Measurements from ENCODE around the gene PKN1. TPM values are rescaled to one million over a fixed set of nuclear protein-coding genes. Genes with fewer than 3 reads are reported as not detected.
A peak's percentile ranks its signal among the peaks of the same experiment; 100 is the strongest.

PKN1 gene
- total RNA-seq (100 to 1,000 TPM; 194 to 211 (median 206) TPM), polyA plus RNA-seq (10 to 100 TPM; 47.2 to 88.2 TPM), total RNA-seq (170 reads per million, percentile 91 among the genes with 10 or more reads in this experiment)

DNA sequence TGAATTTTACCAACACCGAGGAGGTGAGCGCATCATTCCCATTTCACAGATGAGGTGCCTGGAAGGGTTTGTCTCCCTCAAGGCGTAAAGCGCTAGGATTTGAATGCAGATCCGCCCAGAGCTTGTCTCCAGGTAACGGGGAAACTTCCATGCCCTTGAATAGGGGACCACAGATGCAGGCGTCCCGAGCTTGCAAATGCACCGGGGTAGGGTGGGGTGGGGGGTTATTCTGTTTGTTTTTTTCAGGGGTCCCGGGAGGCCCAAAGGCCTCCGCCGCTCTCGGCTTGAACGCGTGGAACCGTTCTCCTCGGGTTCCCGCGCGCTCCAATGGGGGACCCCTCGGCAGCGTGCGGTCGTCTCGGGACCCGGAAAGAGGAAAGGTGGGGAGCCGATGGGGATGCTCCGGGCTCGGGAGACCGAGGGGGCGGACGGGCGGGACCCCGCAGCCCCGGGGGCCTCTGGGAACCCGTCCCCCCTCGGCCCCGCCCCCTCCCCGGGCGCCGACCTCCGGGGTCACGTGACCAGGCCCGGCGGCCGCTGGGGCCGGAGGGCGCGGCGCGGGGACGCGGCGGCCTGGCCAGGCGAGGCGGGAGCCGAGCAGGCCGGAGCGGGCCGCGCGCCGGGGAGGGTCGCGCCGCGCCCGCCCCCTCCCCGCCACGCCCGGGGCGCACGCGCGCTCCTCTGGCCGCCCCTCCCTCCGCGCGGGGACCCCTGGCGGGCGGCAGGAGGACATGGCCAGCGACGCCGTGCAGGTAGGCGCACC, at the start of gene PKN1:
PKN1 (plus strand) TSS at position 516 of the 763 bp plus-strand sequence; CDS start at position 732, 216 bp downstream.
- peak; percentile 23 for ATAC-seq
- intact Hi-C loops (cut with micrococcal nuclease) = loop anchor here (1.0 to 5.0 kb wide), 10 partner anchors 7 to 454 kb away; partner anchors contain the start of genes DDX39A (in 2 of the 2), NDUFB7 (in 1 of the 2) and OR7A17 (in 1 of the 2)
- H3K27me3 ChIP-seq (ENCODE audit: control insufficient read depth in 2 of 2, insufficient read depth in 2 of 2, low read length in 2 of 2) = no peaks in the 10 kb centered on the region

DNA sequence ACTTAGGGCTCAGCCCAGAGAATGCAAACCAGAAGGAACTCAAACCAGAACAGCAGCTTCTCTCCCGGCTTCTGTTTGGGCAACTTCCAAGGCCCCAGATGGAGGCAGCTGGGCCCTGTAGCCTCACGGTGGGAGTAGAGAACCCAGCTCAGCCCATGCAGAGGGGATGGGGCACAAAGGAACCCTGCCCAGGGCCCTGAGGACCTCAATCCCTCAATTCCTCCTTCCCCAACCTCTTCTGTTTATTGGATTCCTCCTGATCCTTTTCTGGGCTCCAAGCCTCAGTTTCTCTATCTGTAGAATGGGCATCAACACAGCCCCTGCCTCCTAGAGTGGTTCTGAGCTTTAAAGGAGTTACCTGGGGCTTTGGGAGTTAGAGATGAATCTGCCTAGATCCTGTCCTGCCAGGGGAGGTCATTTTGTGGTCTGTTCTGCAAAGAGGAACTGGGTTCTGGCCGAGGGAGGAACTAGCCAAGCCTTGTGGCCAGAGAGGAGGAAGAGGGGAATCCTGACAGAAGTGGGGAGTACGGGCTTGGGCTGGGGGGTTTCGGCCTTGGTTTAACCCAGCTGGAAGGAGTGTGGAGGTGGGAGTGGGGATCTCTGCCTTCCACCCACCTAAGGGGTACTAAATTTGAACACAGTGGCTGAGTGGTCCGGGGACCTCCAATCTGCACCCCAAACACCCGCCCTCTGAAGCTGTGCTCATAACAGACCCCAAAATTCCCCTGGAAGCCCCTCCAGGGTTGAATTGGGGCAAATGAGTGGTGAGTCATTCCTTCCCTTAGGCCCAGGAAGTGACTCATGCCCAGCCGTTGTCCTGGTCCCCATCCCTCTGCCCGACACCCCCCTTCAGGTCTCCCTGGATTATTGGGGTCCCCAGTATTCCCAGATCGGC, 49.2 kb upstream of the PKN1 start:
- H3K4me1 Mint-ChIP-seq = peaks cover 36 to 51% (median 47%) of the 10 kb centered on the region in 7 donors
- H3K36me3 Mint-ChIP-seq = peaks cover 0 to 27% (median 8%) of the 10 kb centered on the region in 5 donors

More for the DNA sequence above, at the start of gene PKN1:
- POLR2A ChIA-PET = interaction anchor here (0.5 to 2.7 kb wide), 9 partner anchors 9 to 100 kb away, joined by 3 to 17 read pairs (median 3); partner anchors contain the start of genes DDX39A and PTGER1
- H3K4me1 Mint-ChIP-seq = peaks cover 13 to 48% (median 34%) of the 10 kb centered on the region in 7 donors
- CTCF ChIA-PET = interaction anchor here (0.7 to 2.3 kb wide), 9 partner anchors 8 to 296 kb away, joined by 3 to 16 read pairs (median 4); partner anchors contain the start of genes ASF1B and DDX39A
- DNase-seq = peak in 3 of 9 donors; percentile 10 to 79 (median 47)
- peak within 1 kb of the TSS; percentile 74 to 92 (median 88) for H3K4me3 Mint-ChIP-seq
- Histone ChIP-seq H3K36me3 (ENCODE audit: control insufficient read depth in 2 of 3, insufficient read depth in 3 of 3, low read length in 3 of 3) (no peaks in the 10 kb centered on the region), H3K4me3 (ENCODE audit: low read length) (peak within 1 kb of the TSS; percentile 67), H3K4me1 (ENCODE audit: control insufficient read depth in 2 of 2, insufficient read depth in 2 of 2, low read length in 2 of 2) (peaks cover 18 to 24% of the 10 kb centered on the region in 2 donors), H3K9me3 (ENCODE audit: control insufficient read depth in 2 of 3, low read length in 3 of 3) (no peaks in the 10 kb centered on the region), H3K27ac (ENCODE audit: low read depth, low read length) (peak within 1 kb of the TSS; percentile 88)
- H3K9me3 Mint-ChIP-seq = peaks cover 0 to 1% (median 0%) of the 10 kb centered on the region in 11 donors
- H3K27ac Mint-ChIP-seq = peak within 1 kb of the TSS; percentile 79 to 97 (median 90)
- peaks cover 0 to 5% (median 0%) of the 10 kb centered on the region in 5 donors for H3K36me3 Mint-ChIP-seq
- H3K27me3 Mint-ChIP-seq = peaks cover 0 to 14% (median 0%) of the 10 kb centered on the region in 5 donors

DNA sequence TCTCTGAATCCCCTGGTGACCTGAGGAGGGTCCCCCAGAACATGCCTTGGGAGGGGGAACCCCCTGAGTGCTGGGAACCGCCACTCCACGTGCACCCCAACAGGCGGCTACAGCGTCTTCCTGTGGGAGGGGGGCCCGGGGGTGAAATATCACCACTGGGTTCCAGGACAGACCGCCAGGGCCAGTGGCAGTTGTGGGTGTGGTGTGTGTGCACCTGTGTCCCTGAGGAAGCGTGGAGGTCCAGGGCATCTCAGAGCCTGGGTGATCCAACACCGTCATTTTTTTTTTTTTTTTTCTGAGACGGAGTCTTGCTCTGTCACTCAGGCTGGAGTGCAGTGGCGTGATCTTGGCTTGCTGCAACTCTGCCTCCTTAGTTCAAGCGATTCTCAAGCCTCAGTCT, 47.6 kb upstream of the PKN1 start:
- intact Hi-C loops (cut with micrococcal nuclease) = no loop called here
- peak overlapping the region; percentile 98 for H3K27ac ChIP-seq (ENCODE audit: low read depth, low read length)
- peaks cover under 1 to 19% (median under 1%) of the 10 kb centered on the region in 3 experiments for H3K36me3 ChIP-seq (ENCODE audit: control insufficient read depth in 2 of 3, insufficient read depth in 3 of 3, low read length in 3 of 3)
- no peak for ATAC-seq
- peaks cover 0 to 30% (median 8%) of the 10 kb centered on the region in 5 donors for H3K36me3 Mint-ChIP-seq
- peaks cover 0 to 3% (median 0%) of the 10 kb centered on the region in 5 donors for H3K27me3 Mint-ChIP-seq
- H3K27ac Mint-ChIP-seq = peak overlapping the region; percentile 96 to 99 (median 97)
- POLR2A ChIA-PET = interaction anchor here (0.6 to 16.4 kb wide), 2 partner anchors 20 to 21 kb away, joined by 4 to 433 read pairs; no protein-coding TSS in a partner anchor
- H3K4me3 ChIP-seq (ENCODE audit: low read length) = peak overlapping the region; percentile 95
- H3K4me3 Mint-ChIP-seq = peak overlapping the region; percentile 89 to 100 (median 94)
- H3K9me3 Mint-ChIP-seq = peaks cover 0 to 5% (median 0%) of the 10 kb centered on the region in 11 donors
- peaks cover 16 to 21% of the 10 kb centered on the region in 2 donors for H3K4me1 ChIP-seq (ENCODE audit: control insufficient read depth in 2 of 2, insufficient read depth in 2 of 2, low read length in 2 of 2)
- peaks cover 24 to 44% (median 36%) of the 10 kb centered on the region in 7 donors for H3K4me1 Mint-ChIP-seq
- CTCF ChIA-PET = interaction anchor here (0.6 to 8.5 kb wide), 3 partner anchors 21 to 54 kb away, joined by 3 to 82 read pairs (median 6); no protein-coding TSS in a partner anchor
- DNase-seq = peak in 2 of 9 donors; percentile 20 to 23
- H3K9me3 ChIP-seq (ENCODE audit: control insufficient read depth in 2 of 3, low read length in 3 of 3) = no peaks in the 10 kb centered on the region
- H3K27me3 ChIP-seq (ENCODE audit: control insufficient read depth in 2 of 2, insufficient read depth in 2 of 2, low read length in 2 of 2) = no peaks in the 10 kb centered on the region

More for the DNA sequence above, 49.2 kb upstream of the PKN1 start:
- intact Hi-C loops (cut with micrococcal nuclease) = loop anchor here (1.0 to 5.0 kb wide), 2 partner anchors 9 to 537 kb away; no protein-coding TSS in a partner anchor
- no peaks in the 10 kb centered on the region for H3K9me3 ChIP-seq (ENCODE audit: control insufficient read depth in 2 of 3, low read length in 3 of 3)
- ATAC-seq = peak; percentile 4
- peak in 2 of 9 donors; percentile 69 to 81 for DNase-seq
- H3K4me1 ChIP-seq (ENCODE audit: control insufficient read depth in 2 of 2, insufficient read depth in 2 of 2, low read length in 2 of 2) = peaks cover 24 to 28% of the 10 kb centered on the region in 2 donors
- H3K4me3 Mint-ChIP-seq = peak overlapping the region; percentile 89 to 100 (median 94)
- peak overlapping the region; percentile 98 for H3K27ac ChIP-seq (ENCODE audit: low read depth, low read length)
- peaks cover 0 to 3% (median 0%) of the 10 kb centered on the region in 5 donors for H3K27me3 Mint-ChIP-seq
- H3K4me3 ChIP-seq (ENCODE audit: low read length) = peak overlapping the region; percentile 95
- H3K27ac Mint-ChIP-seq = peak overlapping the region; percentile 96 to 99 (median 97)
- peaks cover 0 to 5% (median 0%) of the 10 kb centered on the region in 11 donors for H3K9me3 Mint-ChIP-seq
- peaks cover 0 to 14% (median 0%) of the 10 kb centered on the region in 3 experiments for H3K36me3 ChIP-seq (ENCODE audit: control insufficient read depth in 2 of 3, insufficient read depth in 3 of 3, low read length in 3 of 3)
- CTCF ChIA-PET = interaction anchor here (0.6 to 8.5 kb wide), 4 partner anchors 20 to 106 kb away, joined by 3 to 82 read pairs (median 5); no protein-coding TSS in a partner anchor
- no peaks in the 10 kb centered on the region for H3K27me3 ChIP-seq (ENCODE audit: control insufficient read depth in 2 of 2, insufficient read depth in 2 of 2, low read length in 2 of 2)
- POLR2A ChIA-PET = interaction anchor here (0.8 to 16.4 kb wide), 8 partner anchors 9 to 137 kb away, joined by 3 to 433 read pairs (median 4); partner anchors contain the start of gene DDX39A

DNA sequence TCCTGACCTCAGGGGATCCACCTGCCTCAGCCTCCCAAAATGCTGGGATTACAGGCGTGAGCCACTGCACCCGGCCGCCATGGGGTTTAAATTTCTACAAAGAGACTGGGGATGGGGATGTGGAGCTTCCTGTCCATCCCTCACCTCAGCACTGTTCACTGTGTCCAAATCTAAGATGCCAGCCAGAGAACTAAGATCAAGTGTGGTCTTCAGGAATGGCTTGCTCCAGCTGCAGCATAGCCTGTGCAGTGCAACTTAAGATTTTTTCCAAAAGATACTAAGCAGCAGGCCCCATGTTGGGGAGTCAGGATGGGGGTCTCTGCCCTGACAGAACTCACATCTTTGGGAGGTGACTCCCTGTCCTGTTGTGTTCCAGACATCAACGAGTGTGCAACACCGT, 42.6 kb upstream of the PKN1 start:
- Histone ChIP-seq H3K27me3 (ENCODE audit: control insufficient read depth in 2 of 2, insufficient read depth in 2 of 2, low read length in 2 of 2) (no peaks in the 10 kb centered on the region), H3K4me1 (ENCODE audit: control insufficient read depth in 2 of 2, insufficient read depth in 2 of 2, low read length in 2 of 2) (peaks cover 5 to 6% of the 10 kb centered on the region in 2 donors), H3K4me3 (ENCODE audit: low read length) (no peak overlapping the region), H3K36me3 (ENCODE audit: control insufficient read depth in 2 of 3, insufficient read depth in 3 of 3, low read length in 3 of 3) (peaks cover 20 to 60% (median 38%) of the 10 kb centered on the region in 3 experiments), H3K9me3 (ENCODE audit: control insufficient read depth in 2 of 3, low read length in 3 of 3) (no peaks in the 10 kb centered on the region), H3K27ac (ENCODE audit: low read depth, low read length) (no peak overlapping the region)
- no peak for DNase-seq
- H3K27ac Mint-ChIP-seq = peak overlapping the region in 6 of 9 donors; percentile 21 to 84 (median 42)
- no peak for ATAC-seq
- ChIA-PET CTCF (interaction anchor here (1.2 kb wide), 1 partner anchor 42 kb away, joined by 4 read pairs; no protein-coding TSS in a partner anchor), POLR2A (interaction anchor here (0.8 to 2.1 kb wide), 2 partner anchors 13 to 20 kb away, joined by 3 to 4 read pairs; no protein-coding TSS in a partner anchor)
- peaks cover under 1 to 26% (median 9%) of the 10 kb centered on the region in 7 donors for H3K4me1 Mint-ChIP-seq
- peaks cover 4 to 29% (median 7%) of the 10 kb centered on the region in 5 donors for H3K36me3 Mint-ChIP-seq
- no peak overlapping the region for H3K4me3 Mint-ChIP-seq
- no peaks in the 10 kb centered on the region for H3K9me3 Mint-ChIP-seq
- intact Hi-C loops (cut with micrococcal nuclease) = no loop called here
- H3K27me3 Mint-ChIP-seq = no peaks in the 10 kb centered on the region

DNA sequence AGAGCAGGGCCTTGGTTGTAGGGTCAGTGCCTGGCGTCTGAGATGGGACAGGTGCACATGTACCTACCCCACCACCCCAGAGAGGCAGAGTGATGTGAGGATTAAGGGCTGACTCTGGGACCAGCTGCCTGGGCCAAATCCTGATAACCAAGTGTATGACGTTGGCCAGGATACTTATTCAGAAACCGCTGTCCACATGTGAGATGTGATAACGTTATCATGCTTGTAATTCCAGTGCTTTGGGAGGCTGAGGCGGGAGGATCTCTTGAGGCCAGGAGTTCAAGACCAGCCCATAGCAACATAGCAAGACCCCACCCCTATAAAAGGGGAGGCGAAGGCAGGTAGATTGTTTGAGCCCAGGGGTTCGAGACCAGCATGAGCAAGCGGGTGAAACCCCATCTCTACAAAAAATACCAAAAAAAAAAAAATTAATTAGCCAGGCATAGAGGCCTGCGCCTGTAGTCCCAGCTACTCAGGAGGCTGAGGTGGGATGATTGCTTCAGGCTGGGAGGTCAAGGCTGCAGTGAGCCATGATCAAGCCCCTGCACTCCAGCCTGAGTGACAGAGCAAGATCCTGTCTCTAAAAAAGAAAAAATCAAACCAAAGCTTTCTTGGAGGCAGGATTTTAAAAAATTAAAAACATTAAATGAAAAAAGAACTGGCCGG, 41.8 kb upstream of the PKN1 start:
- ATAC-seq (no peak), DNase-seq (no peak)
- intact Hi-C loops (cut with micrococcal nuclease) = no loop called here
- Histone ChIP-seq H3K27ac (ENCODE audit: low read depth, low read length) (no peak overlapping the region), H3K9me3 (ENCODE audit: control insufficient read depth in 2 of 3, low read length in 3 of 3) (no peaks in the 10 kb centered on the region), H3K4me3 (ENCODE audit: low read length) (no peak overlapping the region), H3K36me3 (ENCODE audit: control insufficient read depth in 2 of 3, insufficient read depth in 3 of 3, low read length in 3 of 3) (peaks cover 20 to 67% (median 38%) of the 10 kb centered on the region in 3 experiments), H3K4me1 (ENCODE audit: control insufficient read depth in 2 of 2, insufficient read depth in 2 of 2, low read length in 2 of 2) (no peaks in the 10 kb centered on the region), H3K27me3 (ENCODE audit: control insufficient read depth in 2 of 2, insufficient read depth in 2 of 2, low read length in 2 of 2) (no peaks in the 10 kb centered on the region)
- Mint-ChIP-seq H3K9me3 (no peaks in the 10 kb centered on the region), H3K27me3 (no peaks in the 10 kb centered on the region), H3K36me3 (peaks cover 4 to 31% (median 7%) of the 10 kb centered on the region in 5 donors), H3K27ac (peak overlapping the region in 4 of 9 donors; percentile 22 to 67 (median 39)), H3K4me1 (peaks cover 0 to 21% (median 7%) of the 10 kb centered on the region in 7 donors), H3K4me3 (no peak overlapping the region)
- POLR2A ChIA-PET = interaction anchor here (0.6 to 2.1 kb wide), 3 partner anchors 13 to 32 kb away, joined by 3 to 4 read pairs (median 3); no protein-coding TSS in a partner anchor
- CTCF ChIA-PET = interaction anchor here (0.7 to 1.2 kb wide), 2 partner anchors 43 to 539 kb away, joined by 3 to 4 read pairs; no protein-coding TSS in a partner anchor
